Tibial nerve (tissue), 4 donors: ENCODE data around the gene TMEM52B. TPM values are rescaled to one million over a fixed set of nuclear protein-coding genes. Genes with fewer than 3 reads are reported as not detected.

Experiments used
- DNase-seq, 2 donors: peaks; one replicate each; pipeline ENCODE4 v3.0.0-alpha.2; 2019; ENCODE audit warnings: low spot score in 2 of 2
- H3K27ac ChIP-seq, 4 donors: fragments of 200-600 bp; sonication (generic) in 3 of 4; one replicate each; pipeline ENCODE4 v1.5.1; 2017 to 2019; ENCODE audit warnings: mild to moderate bottlenecking in 1 of 4
- H3K27me3 ChIP-seq, 2 donors: fragments of 200-600 bp; sonication (generic) in 1 of 2; one replicate each; pipeline versions ENCODE4 v1.5.1 to v1.6.0; 2017 to 2019
- H3K36me3 ChIP-seq, 3 donors: fragments of 200-600 bp; sonication (generic); one replicate each; pipeline ENCODE4 v1.5.1; 2018 to 2019
- H3K4me1 ChIP-seq, 4 donors: fragments of 200-600 bp; sonication (generic) in 3 of 4; one replicate each; pipeline ENCODE4 v1.5.1; 2017 to 2019
- H3K4me3 ChIP-seq, 4 donors: fragments of 200-600 bp; sonication (generic) in 3 of 4; one replicate each; pipeline ENCODE4 v1.5.1; 2017 to 2019; ENCODE audit warnings: mild to moderate bottlenecking in 1 of 4, moderate library complexity in 1 of 4
- H3K9me3 ChIP-seq, 4 donors: fragments of 200-600 bp; sonication (generic) in 3 of 4; one replicate each; pipeline ENCODE4 v1.5.1; 2017 to 2019
- CTCF ChIP-seq, 5 experiments: fragments of 200-600 bp in 3 of 5; fragments of 450-650 bp in 2 of 5; sonication (generic) in 3 of 5; IDR thresholded peaks; one replicate each; pipeline ENCODE4 v1.5.1; 2016 to 2019; ENCODE audit warnings: antibody characterized with exemption in 5 of 5, mild to moderate bottlenecking in 3 of 5, moderate library complexity in 2 of 5
- EP300 ChIP-seq, 2 donors: sonication (generic); formaldehyde crosslinking; IDR thresholded peaks; one replicate each; pipeline ENCODE4 v1.6.1; 2017; ENCODE audit warnings: antibody characterized with exemption in 2 of 2, mild to moderate bottlenecking in 1 of 2
- POLR2A ChIP-seq, 2 donors: fragments of 450-650 bp; IDR thresholded peaks; one replicate each; pipeline ENCODE4 v1.6.1; 2017; ENCODE audit warnings: antibody characterized with exemption in 2 of 2, mild to moderate bottlenecking in 2 of 2, moderate library complexity in 2 of 2
- WGBS, 2 donors: methylation state at CpG; one replicate each; pipeline ENCODE4 v1.1.5; 2018; 5-methylcytosine and 5-hydroxymethylcytosine counted together
- total RNA-seq, 4 donors: library from RNA; depleted of rRNA; stranded (reverse); fragments of >200 nt; gene quantifications; one replicate each; pipeline ENCODE4 v1.1.0, GENCODE V29; 2016

Gene TMEM52B
- total RNA-seq, 4 donors from 2014 or later = 0.21 TPM; not detected in 3

GRCh38 chr12:10189653-10190052 lies 10.8 kb downstream of the TMEM52B start:
- H3K27ac ChIP-seq = no peak overlapping the region
- DNase-seq = no peak

GRCh38 chr12:10190558-10191388 lies 11.9 kb downstream of the TMEM52B start:
- Histone ChIP-seq H3K9me3 (no peaks in the 10 kb centered on the region), H3K27me3 (no peaks in the 10 kb centered on the region), H3K27ac (no peak overlapping the region), H3K4me1 (peaks cover 0 to 7% (median 0%) of the 10 kb centered on the region in 4 donors), H3K4me3 (no peak overlapping the region), H3K36me3 (no peaks in the 10 kb centered on the region)
- peak in 1 of 2 donors; percentile 53 for DNase-seq
- TF ChIP-seq CTCF (IDR thresholded peaks at IDR 0.05) (peak; percentile 58 to 71 (median 65)), POLR2A (IDR thresholded peaks at IDR 0.05) (no peak)
- WGBS, 2 donors = 49 to 52% methylated on average over 13 of the region's 13 CpGs

More at GRCh38 chr12:10189653-10190052, 10.8 kb downstream of the TMEM52B start:
- Histone ChIP-seq H3K9me3 (no peaks in the 10 kb centered on the region), H3K27me3 (no peaks in the 10 kb centered on the region), H3K4me1 (peaks cover 0 to 7% (median 0%) of the 10 kb centered on the region in 4 donors), H3K4me3 (no peak overlapping the region), H3K36me3 (no peaks in the 10 kb centered on the region)
- 66 to 72% methylated on average over 5 of the region's 5 CpGs for WGBS, 2 donors
- no peak for TF ChIP-seq POLR2A (IDR thresholded peaks at IDR 0.05)
- TF ChIP-seq EP300 (IDR thresholded peaks at IDR 0.05) = no peak
- TF ChIP-seq CTCF (IDR thresholded peaks at IDR 0.05) = no peak

GRCh38 chr12:10191865-10192264 lies 13.0 kb downstream of the TMEM52B start:
- TF ChIP-seq POLR2A (IDR thresholded peaks at IDR 0.05) = no peak
- TF ChIP-seq EP300 (IDR thresholded peaks at IDR 0.05) = no peak
- TF ChIP-seq CTCF (IDR thresholded peaks at IDR 0.05) = no peak
- H3K36me3 ChIP-seq = no peaks in the 10 kb centered on the region
- no peaks in the 10 kb centered on the region for H3K27me3 ChIP-seq
- H3K4me1 ChIP-seq = no peaks in the 10 kb centered on the region
- H3K4me3 ChIP-seq = no peak overlapping the region
- 19 to 33% methylated on average over 2 of the region's 2 CpGs for WGBS, 2 donors
- DNase-seq = no peak
- H3K27ac ChIP-seq = no peak overlapping the region
- H3K9me3 ChIP-seq = no peaks in the 10 kb centered on the region

- WGBS, 2 donors = 83 to 87% methylated on average over 3 of the region's 3 CpGs
- H3K27me3 ChIP-seq = no peaks in the 10 kb centered on the region
- no peak overlapping the region for H3K27ac ChIP-seq
- H3K4me3 ChIP-seq = no peak overlapping the region
- no peaks in the 10 kb centered on the region for H3K36me3 ChIP-seq
- H3K4me1 ChIP-seq = no peaks in the 10 kb centered on the region
- H3K9me3 ChIP-seq = no peaks in the 10 kb centered on the region
- no peak for DNase-seq
- TF ChIP-seq EP300 (IDR thresholded peaks at IDR 0.05) (no peak), CTCF (IDR thresholded peaks at IDR 0.05) (no peak), POLR2A (IDR thresholded peaks at IDR 0.05) (no peak)
Measured at GRCh38 chr12:10194160-10194670, 15.4 kb downstream of the TMEM52B start.

GRCh38 chr12:10196210-10196609 lies 17.4 kb downstream of the TMEM52B start:
- H3K36me3 ChIP-seq = no peaks in the 10 kb centered on the region
- no peaks in the 10 kb centered on the region for H3K27me3 ChIP-seq
- no peak overlapping the region for H3K27ac ChIP-seq
- TF ChIP-seq POLR2A (IDR thresholded peaks at IDR 0.05) (no peak), CTCF (IDR thresholded peaks at IDR 0.05) (no peak), EP300 (IDR thresholded peaks at IDR 0.05) (no peak)
- DNase-seq = no peak
- H3K4me1 ChIP-seq = no peaks in the 10 kb centered on the region
- H3K9me3 ChIP-seq = no peaks in the 10 kb centered on the region
- no peak overlapping the region for H3K4me3 ChIP-seq
- 79 to 84% methylated on average over 10 of the region's 10 CpGs for WGBS, 2 donors
